IMR-90 (cell line): ENCODE results near the gene ETS1. TPM values are rescaled to one million over a fixed set of nuclear protein-coding genes. Genes with fewer than 3 reads are reported as not detected.

Experiments used
- ATAC-seq: fragments of 200-7000 bp; cut with Tn5 transposase; 2 replicates; pipeline ENCODE4 v1.9.1; 2020; ENCODE audit warnings: low read depth, mild to moderate bottlenecking, moderate library complexity
- BruUV-seq: library from RNA; stranded (reverse); fragments of 400-500 nt; replicated peaks from 2 replicates; lab custom pipeline; 2021; lab: Mats Ljungman, UMichigan
- CTCF ChIA-PET: fragments of 300-600 bp; formaldehyde crosslinking; extraction: SDS; loops from one replicate; lab custom pipeline; 2021; ENCODE audit warnings: antibody characterized with exemption; lab: Yijun Ruan, JAX
- POLR2A ChIA-PET: fragments of 300-600 bp; sonication (Branson Sonifier 250); formaldehyde crosslinking; loops from one replicate; lab custom pipeline; 2022; ENCODE audit warnings: antibody characterized with exemption; ENCODE audit not compliant: unreplicated experiment; lab: Charles Lee
- DNase-seq: peaks from one replicate; pipeline ENCODE4 v3.0.0; 2013
- H2AFZ ChIP-seq: replicated peaks from 2 replicates; pipeline ENCODE3; 2013; ENCODE audit warnings: low read length, mild to moderate bottlenecking; ENCODE audit not compliant: poor library complexity
- H2AK5ac ChIP-seq: 2 replicates; pipeline ENCODE4 v1.6.1; 2013; ENCODE audit warnings: low read depth, low read length, inconsistent platforms
- H2AK9ac ChIP-seq: replicated peaks from 2 replicates; pipeline ENCODE3; 2013; ENCODE audit warnings: mild to moderate bottlenecking, low read depth, low read length, moderate library complexity; ENCODE audit not compliant: poor library complexity
- H2BK120ac ChIP-seq: 2 replicates; pipeline ENCODE4 v1.6.1; 2013; ENCODE audit warnings: low read depth, low read length, inconsistent platforms
- H2BK15ac ChIP-seq: 3 replicates; pipeline ENCODE4 v1.6.1; 2013; ENCODE audit warnings: low read depth, low read length, inconsistent platforms
- H2BK20ac ChIP-seq: 2 replicates; pipeline ENCODE4 v1.6.1; 2013; ENCODE audit warnings: low read depth, mild to moderate bottlenecking, inconsistent platforms, low read length, moderate library complexity
- H2BK5ac ChIP-seq: 2 replicates; pipeline ENCODE4 v1.6.1; 2013; ENCODE audit warnings: mild to moderate bottlenecking, low read depth, low read length, inconsistent platforms; ENCODE audit not compliant: poor library complexity, severe bottlenecking
- H3K14ac ChIP-seq: replicated peaks from 2 replicates; pipeline ENCODE4 v1.6.1; 2013; ENCODE audit warnings: low read depth, low read length, inconsistent platforms
- H3K18ac ChIP-seq: 2 replicates; pipeline ENCODE4 v1.6.1; 2013; ENCODE audit warnings: low read depth, low read length, control low read depth
- H3K23ac ChIP-seq: 2 replicates; pipeline ENCODE4 v1.6.1; 2013; ENCODE audit warnings: low read depth, low read length, inconsistent platforms
- H3K27ac ChIP-seq: 2 replicates; pipeline ENCODE4 v1.5.1; 2013; ENCODE audit warnings: mild to moderate bottlenecking, control low read depth, low read length; ENCODE audit not compliant: insufficient read depth
- H3K27me3 ChIP-seq: 2 replicates; pipeline ENCODE4 v1.6.1; 2013; ENCODE audit warnings: low read length; ENCODE audit not compliant: control insufficient read depth, insufficient read depth
- H3K36me3 ChIP-seq: 2 replicates; pipeline ENCODE4 v1.6.1; 2013; ENCODE audit warnings: low read length, mixed read lengths; ENCODE audit not compliant: control insufficient read depth, insufficient read depth
- H3K4ac ChIP-seq: 2 replicates; pipeline ENCODE4 v1.6.1; 2013; ENCODE audit warnings: low read depth, low read length, inconsistent platforms
- H3K4me1 ChIP-seq: 2 replicates; pipeline ENCODE4 v1.6.1; 2013; ENCODE audit warnings: low read length, mixed read lengths; ENCODE audit not compliant: control insufficient read depth, insufficient read depth
- H3K4me2 ChIP-seq: 2 replicates; pipeline ENCODE4 v1.6.1; 2013; ENCODE audit warnings: low read depth, mild to moderate bottlenecking, control low read depth, low read length, moderate library complexity
- H3K4me3 ChIP-seq: 2 replicates; pipeline ENCODE4 v1.5.1; 2013; ENCODE audit warnings: low read depth, mild to moderate bottlenecking, control low read depth, low read length, moderate library complexity; ENCODE audit not compliant: insufficient read depth
- H3K56ac ChIP-seq: 2 replicates; pipeline ENCODE4 v1.6.1; 2013; ENCODE audit warnings: low read length, inconsistent platforms; ENCODE audit not compliant: insufficient read depth; ENCODE audit errors: extremely low read depth
- H3K79me1 ChIP-seq, 2 experiments: 2 replicates each; pipeline ENCODE4 v1.6.1; 2013; ENCODE audit warnings: low read length in 2 of 2, inconsistent platforms in 1 of 2, low read depth in 1 of 2
- H3K9ac ChIP-seq: 2 replicates; pipeline ENCODE4 v1.6.1; 2013; ENCODE audit warnings: low read depth, low read length, control low read depth
- H3K9me1 ChIP-seq: 2 replicates; pipeline ENCODE4 v1.6.1; 2013; ENCODE audit warnings: low read length, inconsistent platforms; ENCODE audit not compliant: insufficient read depth
- H3K9me3 ChIP-seq: 2 replicates; pipeline ENCODE4 v1.6.1; 2013; ENCODE audit warnings: low read length; ENCODE audit not compliant: control insufficient read depth, insufficient read depth
- H4K20me1 ChIP-seq: 2 replicates; pipeline ENCODE4 v1.6.1; 2013; ENCODE audit warnings: low read length, inconsistent platforms; ENCODE audit not compliant: insufficient read depth
- H4K5ac ChIP-seq: 2 replicates; pipeline ENCODE4 v1.6.1; 2013; ENCODE audit warnings: mild to moderate bottlenecking, low read depth, low read length, control low read depth
- H4K8ac ChIP-seq, 2 experiments: 2 replicates each; pipeline ENCODE4 v1.6.1; 2013; ENCODE audit warnings: low read depth in 2 of 2, low read length in 2 of 2, control low read depth in 1 of 2, inconsistent platforms in 1 of 2
- H4K91ac ChIP-seq: 2 replicates; pipeline ENCODE4 v1.6.1; 2013; ENCODE audit warnings: low read depth, low read length, inconsistent platforms; ENCODE audit not compliant: insufficient read depth
- BHLHE40 ChIP-seq: fragments of 150-350 bp; IDR thresholded peaks from 2 replicates; pipeline ENCODE4 v1.6.1; 2016; ENCODE audit warnings: mild to moderate bottlenecking, low read depth, low read length
- POLR2A ChIP-seq: IDR thresholded peaks from 2 replicates; pipeline ENCODE4 v1.6.1; 2012; ENCODE audit warnings: mild to moderate bottlenecking, low read depth, low read length
- RAD21 ChIP-seq: IDR thresholded peaks from 2 replicates; pipeline ENCODE4 v1.6.1; 2012; ENCODE audit warnings: low read length, improper control_type of control experiment
- USF2 ChIP-seq: fragments of 150-350 bp; IDR thresholded peaks from 2 replicates; pipeline ENCODE4 v1.6.1; 2017; ENCODE audit warnings: mild to moderate bottlenecking, antibody characterized with exemption, low read length, low read depth
- WGBS, 2 experiments: methylation state at CpG; one replicate each; pipeline versions ENCODE4 v1.1.5 to v1.1.7; 2013; ENCODE audit warnings: missing lambda C conversion rate in 2 of 2; ENCODE audit not compliant: insufficient read length in 1 of 2; ENCODE audit errors: extremely low coverage in 2 of 2; 5-methylcytosine and 5-hydroxymethylcytosine counted together
- dilution Hi-C: fragments of 300-500 bp; cut with HindIII; formaldehyde crosslinking; loops from one replicate; pipeline ENCODE4 v1.14.3; 2018; ENCODE audit warnings: low sequenced_read_pairs; ENCODE audit not compliant: unreplicated experiment
- in situ Hi-C: fragments of 300-500 bp; cut with MboI; formaldehyde crosslinking; loops from 3 replicates; pipeline ENCODE4 v1.14.3; 2019; ENCODE audit warnings: low sequenced_read_pairs, inconsistent platforms, mixed read lengths
- intact Hi-C: fragments of 100-400 bp; cut with micrococcal nuclease; formaldehyde crosslinking; loops from 2 replicates; pipeline ENCODE4 v1.10.0; 2022
- polyA plus RNA-seq, 3 experiments: library from polyadenylated mRNA; depleted of rRNA; stranded (reverse); fragments of >200 nt; gene quantifications; 2 replicates each; pipeline ENCODE4 v1.2.3, GENCODE V29; 2012; ENCODE audit warnings: low replicate concordance in 1 of 3
- total RNA-seq: library from RNA; depleted of rRNA; stranded (reverse); fragments of >200 nt; gene quantifications from 2 replicates; pipeline ENCODE4 v1.2.3, GENCODE V29; 2012

The ETS1 gene
- total and polyA plus RNA-seq, 2 of the 4 experiments (the other 2 are of a cell fraction), result 41.2 to 56.3 TPM

GRCh38 chr11:128604723-128605122 lies 17.4 kb upstream of the ETS1 start:
- intact Hi-C loops, result no loop called here
- H2BK15ac ChIP-seq, result no peak overlapping the region
- no peak overlapping the region for H2AK9ac ChIP-seq
- DNase-seq (no peak), ATAC-seq (no peak)
- TF ChIP-seq RAD21 (no peak), POLR2A (no peak), USF2 (no peak), BHLHE40 (no peak)
- no peaks in the 10 kb centered on the region for H3K79me1 ChIP-seq
- H3K9me1 ChIP-seq, result no peaks in the 10 kb centered on the region
- H3K9ac ChIP-seq, result no peak overlapping the region
- no peak overlapping the region for H2BK20ac ChIP-seq
- no peak overlapping the region for H2BK120ac ChIP-seq
- H2AFZ ChIP-seq, result no peak overlapping the region
- BruUV-seq, result no TSS peak
- in situ Hi-C loops, result no loop called here
- H3K4ac ChIP-seq, result no peak overlapping the region
- no peak overlapping the region for H3K4me3 ChIP-seq
- no peak overlapping the region for H2AK5ac ChIP-seq
- no peaks in the 10 kb centered on the region for H3K36me3 ChIP-seq
- 83% methylated on average over 1 of the region's 5 CpGs; no CpG with 5 or more reads in 1 of the 2 experiments for WGBS, 2 experiments
- POLR2A ChIA-PET, result no interaction called here
- no peak overlapping the region for H3K23ac ChIP-seq
- no peak overlapping the region for H3K27ac ChIP-seq
- no peak overlapping the region for H4K91ac ChIP-seq
- H3K27me3 ChIP-seq, result peaks cover 14% of the 10 kb centered on the region
- H3K18ac ChIP-seq, result no peak overlapping the region
- H4K8ac ChIP-seq, result no peak overlapping the region
- no peak overlapping the region for H3K56ac ChIP-seq
- no peak overlapping the region for H2BK5ac ChIP-seq
- H3K14ac ChIP-seq, result no peak overlapping the region
- H3K4me1 ChIP-seq, result no peaks in the 10 kb centered on the region; the same call in 1 of the 2 replicates
- H4K5ac ChIP-seq, result no peak overlapping the region
- dilution Hi-C loops, result no loop called here
- no peaks in the 10 kb centered on the region for H3K9me3 ChIP-seq
- H4K20me1 ChIP-seq, result no peaks in the 10 kb centered on the region
- H3K4me2 ChIP-seq, result no peak overlapping the region
- CTCF ChIA-PET, result interaction anchor here (1.3 kb wide), 1 partner anchor 447 kb away, joined by 3 read pairs; no protein-coding TSS in a partner anchor
